K562 (cell line): ENCODE results near the gene PNISR. TPM values are rescaled to one million over a fixed set of nuclear protein-coding genes. Genes with fewer than 3 reads are reported as not detected.
"Not testable (repeated sequence)": the region's sequence is repeated elsewhere in the genome, so short reads cannot be mapped to it uniquely, and the experiment has no call there.

Experiments used
- ATAC-seq: fragments of 200-7000 bp; cut with Tn5 transposase; 3 replicates; pipeline ENCODE4 v1.9.1; 2020; ENCODE audit warnings: moderate library complexity
- BruUV-seq: library from RNA; stranded (reverse); fragments of 400-500 nt; replicated peaks from 2 replicates; lab custom pipeline; 2021; lab: Mats Ljungman, UMichigan
- CTCF ChIA-PET: fragments of 300-600 bp; formaldehyde crosslinking; extraction: SDS; loops from one replicate; lab custom pipeline; 2021; ENCODE audit warnings: low intra/inter-chr PET ratio; lab: Yijun Ruan, JAX
- POLR2A ChIA-PET: fragments of 300-600, 350-650 bp; sonication (Branson Sonifier 250); formaldehyde crosslinking; extraction: SDS; loops from one replicate; lab custom pipeline; 2021; ENCODE audit warnings: antibody characterized with exemption, inconsistent platforms; lab: Yijun Ruan, JAX
- DNase-seq, 4 experiments: peaks; one replicate each; pipeline versions ENCODE4 v3.0.0 to v3.0.0-alpha.2; 2011 to 2018; ENCODE audit warnings: low spot score in 3 of 4, mixed read lengths in 3 of 4; ENCODE audit errors: extremely low read depth in 1 of 4
- FAIRE-seq: peaks from 2 replicates; lab custom pipeline; 2011; peaks lifted over from hg19 to GRCh38; lab: Jason Lieb, UNC
- H2AFZ ChIP-seq: 2 replicates; pipeline ENCODE4 v1.6.0; 2011; ENCODE audit warnings: low read depth, low read length, control low read depth, inconsistent platforms
- H3K27ac ChIP-seq: fragments of 200-600 bp; 3 replicates; pipeline ENCODE4 v1.8.0; 2011; ENCODE audit warnings: low read depth, mild to moderate bottlenecking, control low read depth, inconsistent platforms, low read length, moderate library complexity, mixed read lengths; ENCODE audit errors: extremely low read depth
- H3K27me3 ChIP-seq, 2 experiments: fragments of 300-600 bp in 1 of 2; 2 replicates in 1 of 2; 3 replicates in 1 of 2; pipeline versions ENCODE4 v1.6.0 to v1.8.0; 2011; ENCODE audit warnings: inconsistent platforms in 2 of 2, low read length in 2 of 2, mild to moderate bottlenecking in 1 of 2, mixed read lengths in 1 of 2, moderate library complexity in 1 of 2; ENCODE audit not compliant: control insufficient read depth in 2 of 2, insufficient read depth in 2 of 2
- H3K36me3 ChIP-seq: fragments of 300-600 bp; 3 replicates; pipeline ENCODE4 v1.8.0; 2011; ENCODE audit warnings: mild to moderate bottlenecking, low read length, inconsistent platforms; ENCODE audit not compliant: control insufficient read depth, insufficient read depth
- H3K4me1 ChIP-seq, 2 experiments: fragments of 200-600 bp in 1 of 2; replicated peaks in 1 of 2; 2 replicates in 1 of 2; 3 replicates in 1 of 2; pipeline versions ENCODE4 v1.5.1 to v1.8.0; 2011; ENCODE audit warnings: inconsistent platforms in 2 of 2, low read length in 2 of 2, mild to moderate bottlenecking in 1 of 2, mixed read lengths in 1 of 2, moderate library complexity in 1 of 2; ENCODE audit not compliant: control insufficient read depth in 2 of 2, insufficient read depth in 2 of 2
- H3K4me2 ChIP-seq: 2 replicates; pipeline ENCODE4 v1.6.1; 2011; ENCODE audit warnings: low read length, control low read depth, inconsistent platforms, mixed read lengths; ENCODE audit not compliant: insufficient read depth
- H3K4me3 ChIP-seq: fragments of 200-600 bp; sonication (generic), shearing (Covaris generic); 2 replicates; pipeline ENCODE4 v1.5.1; 2016; ENCODE audit warnings: control low read depth, inconsistent platforms
- H3K79me2 ChIP-seq: fragments of 200-600 bp; 3 replicates; pipeline ENCODE4 v1.8.0; 2011; ENCODE audit warnings: low read length, inconsistent platforms; ENCODE audit not compliant: control insufficient read depth, insufficient read depth
- H3K9ac ChIP-seq, 2 experiments: 2 replicates each; pipeline versions ENCODE4 v1.6.0 to v1.6.1; 2011; ENCODE audit warnings: low read depth in 2 of 2, low read length in 2 of 2, control low read depth in 1 of 2, inconsistent platforms in 1 of 2, mild to moderate bottlenecking in 1 of 2, mixed read lengths in 1 of 2; ENCODE audit not compliant: insufficient read depth in 1 of 2
- H3K9me1 ChIP-seq: one replicate; pipeline ENCODE4 v1.6.0; 2011; ENCODE audit warnings: inconsistent platforms, mild to moderate bottlenecking, low read length, moderate library complexity; ENCODE audit not compliant: control insufficient read depth, insufficient read depth
- H3K9me3 ChIP-seq: replicated peaks from 2 replicates; pipeline ENCODE4 v1.5.1; 2011; ENCODE audit warnings: low read depth, low read length, inconsistent platforms; ENCODE audit not compliant: control insufficient read depth, insufficient read depth
- H4K20me1 ChIP-seq: replicated peaks from 2 replicates; pipeline ENCODE4 v1.6.1; 2011; ENCODE audit warnings: low read length, inconsistent platforms, mixed read lengths; ENCODE audit not compliant: control insufficient read depth, insufficient read depth
- CAMTA2 ChIP-seq: fragments of 250-450 bp; sonication (Bioruptor Pico); conservative IDR thresholded peaks from 2 replicates; pipeline ENCODE4 v1.5.1; 2022
- CBX8 ChIP-seq: fragments of 200-600 bp; sonication (generic); IDR thresholded peaks from 2 replicates; pipeline ENCODE4 v1.6.1; 2012; ENCODE audit warnings: borderline replicate concordance, mixed run types, low read depth, mild to moderate bottlenecking, moderate library complexity, mixed read lengths, low read length, control low read depth, inconsistent platforms; ENCODE audit not compliant: poor library complexity, severe bottlenecking; ENCODE audit errors: extremely low read depth
- CLOCK ChIP-seq: fragments of 250-450 bp; sonication (Bioruptor Pico); IDR thresholded peaks from 2 replicates; pipeline ENCODE4 v1.4.0; 2020; ENCODE audit warnings: mild to moderate bottlenecking, moderate library complexity, borderline replicate concordance
- GTF2E2 ChIP-seq: fragments of 200-800 bp; sonication (Bioruptor generic); IDR thresholded peaks from 2 replicates; pipeline ENCODE4 v1.6.1; 2016; ENCODE audit warnings: missing genetic modification characterization, missing compliant biosample characterization
- HSF4 ChIP-seq: fragments of 250-450 bp; sonication (Bioruptor Pico); IDR thresholded peaks from 2 replicates; pipeline ENCODE4 v2.1.2; 2022; ENCODE audit warnings: mild to moderate bottlenecking, moderate library complexity, borderline replicate concordance
- RAD21 ChIP-seq, 2 experiments: fragments of 250-450 bp in 1 of 2; fragments of 450-650 bp in 1 of 2; sonication (Bioruptor Pico) in 1 of 2; formaldehyde crosslinking in 1 of 2; IDR thresholded peaks in 1 of 2; conservative IDR thresholded peaks in 1 of 2; 2 replicates each; pipeline versions ENCODE4 v1.4.0 to v1.8.0; 2020 to 2022; ENCODE audit warnings: mild to moderate bottlenecking in 2 of 2, moderate library complexity in 1 of 2
- U2AF2 ChIP-seq: fragments of 200-400 bp; formaldehyde crosslinking; optimal IDR thresholded peaks from 2 replicates; pipeline ENCODE3; 2017; ENCODE audit warnings: low read depth, mild to moderate bottlenecking, low read length
- ZNF146 ChIP-seq: IDR thresholded peaks from one replicate; pipeline ENCODE4 v1.6.1; 2018; ENCODE audit warnings: missing compliant biosample characterization; ENCODE audit not compliant: unreplicated experiment
- ZNF212 ChIP-seq: fragments of 450-650 bp; formaldehyde crosslinking; IDR thresholded peaks from 2 replicates; pipeline ENCODE4 v1.4.0; 2020; ENCODE audit warnings: mild to moderate bottlenecking
- WGBS: fragments of 100-300 bp; shearing (Covaris generic); methylation state at CpG from one replicate; pipeline ENCODE4 v1.1.6; 2016; ENCODE audit warnings: low coverage, mixed read lengths; ENCODE audit not compliant: insufficient coverage; ENCODE audit errors: missing lambda C conversion rate; 5-methylcytosine and 5-hydroxymethylcytosine counted together
- in situ Hi-C: fragments of 300-500 bp; cut with MboI; formaldehyde crosslinking; loops from 4 replicates; pipeline ENCODE4 v1.15.0; 2018; ENCODE audit warnings: inconsistent platforms, mixed read lengths
- intact Hi-C: fragments of 100-400 bp; cut with micrococcal nuclease; formaldehyde crosslinking; loops from 2 replicates; pipeline ENCODE4 v1.14.2; 2022
- polyA plus RNA-seq, 8 experiments: library from polyadenylated mRNA; depleted of rRNA in 4 of 8; stranded (reverse) in 5 of 8; unstranded in 3 of 8; fragments of >200 nt; fragmentation: Nextera tagmentation in 2 of 8; fragmentation: Illumina TruSeq in 1 of 8; extraction: Ambion mirVana in 2 of 8; extraction: Trizol in 1 of 8; gene quantifications; 2 replicates each; pipeline versions ENCODE4 v1.2.1 to v1.2.3, GENCODE V29; 2011 to 2014; ENCODE audit warnings: inconsistent platforms in 1 of 8, missing spikeins in 1 of 8
- total RNA-seq, 7 experiments: library from RNA; depleted of rRNA in 6 of 7; stranded (reverse); fragments of >200 nt in 6 of 7; fragmentation: Illumina TruSeq in 2 of 7; extraction: Trizol in 2 of 7; gene quantifications; 2 replicates each; pipeline versions ENCODE4 v1.2.1 to v1.2.3, GENCODE V29; 2011 to 2021; ENCODE audit warnings: low replicate concordance in 1 of 7

PNISR gene
- total and polyA plus RNA-seq, 9 of the 15 experiments (the other 6 are each of a cell fraction or from before 2014, with no cell fraction given) = 97.4 to 206 (median 131) TPM

DNA sequence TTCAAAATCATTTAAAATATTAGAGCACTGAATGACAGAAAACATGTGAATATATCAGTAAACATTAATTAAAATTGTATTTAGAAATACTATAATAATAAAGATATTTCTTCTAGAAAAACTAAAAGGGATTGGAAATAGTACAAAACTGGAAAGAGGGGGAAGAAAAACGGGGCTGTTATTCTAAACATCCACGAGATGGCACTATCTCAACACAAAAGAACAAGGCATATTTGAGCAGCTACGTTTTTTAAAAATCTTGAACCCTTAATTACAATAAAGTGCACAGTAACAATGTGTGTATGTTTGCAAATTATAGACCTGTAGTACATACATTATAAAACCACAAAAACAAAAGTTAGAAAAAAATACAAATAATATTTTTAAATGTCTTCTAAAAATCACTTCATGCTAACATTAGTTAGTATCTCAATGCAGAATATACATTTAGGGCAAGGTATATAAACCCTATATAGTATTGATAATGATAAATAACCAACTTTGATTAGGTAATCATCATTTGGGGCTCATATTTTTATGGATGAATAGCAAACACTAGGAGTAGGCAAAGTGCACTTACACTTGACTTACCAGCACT lies 42.5 kb upstream of the PNISR start (continued):
- TF ChIP-seq HSF4 (CRISPR knock-in tag) = no peak
- TF ChIP-seq, all 486 proteins: peak for 5

DNA sequence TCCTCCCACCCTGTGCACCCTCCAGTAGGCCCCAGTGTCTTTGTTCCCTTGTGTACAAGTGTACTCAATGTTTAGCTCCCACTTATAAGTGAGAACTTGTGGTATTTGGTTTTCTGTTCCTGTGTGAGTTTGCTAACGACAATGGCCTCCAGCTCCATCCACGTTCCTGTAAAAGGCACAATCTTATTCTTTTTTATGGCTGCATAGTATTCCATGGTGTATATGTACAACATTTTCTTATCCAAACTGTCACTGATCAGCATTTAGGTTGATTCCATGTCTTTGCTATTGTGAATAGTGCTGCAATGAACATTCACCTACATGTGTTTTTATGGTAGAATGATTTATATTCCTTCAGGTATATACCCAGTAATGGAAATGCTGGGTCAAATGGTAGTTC lies 34.0 kb upstream of the PNISR start:
- H3K4me3 ChIP-seq, H3K9ac ChIP-seq, H3K27ac ChIP-seq, POLR2A ChIA-PET, H3K4me1 ChIP-seq, ATAC-seq, BruUV-seq, CTCF ChIA-PET, H4K20me1 ChIP-seq, H3K79me2 ChIP-seq, H3K9me1 ChIP-seq, in situ Hi-C loops, H3K4me2 ChIP-seq, H3K9me3 ChIP-seq, intact Hi-C loops, FAIRE-seq, H2AFZ ChIP-seq, H3K27me3 ChIP-seq, DNase-seq: not testable (repeated sequence)
- WGBS = 95% methylated on average over 2 of the region's 2 CpGs
- peak; percentile 81 for TF ChIP-seq ZNF146 (CRISPR knock-in tag)
- H3K36me3 ChIP-seq = peaks cover 26% of the 10 kb centered on the region; the same call in 1 of the 3 replicates

- Histone ChIP-seq H3K4me2 (no peak overlapping the region), H3K36me3 (peaks cover 25% of the 10 kb centered on the region; the same call in 1 of the 3 replicates), H3K9me3 (no peaks in the 10 kb centered on the region), H3K27ac (no peak overlapping the region), H3K4me3 (no peak overlapping the region), H3K9me1 (no peaks in the 10 kb centered on the region), H3K79me2 (no peaks in the 10 kb centered on the region), H3K9ac (no peak overlapping the region), H4K20me1 (no peaks in the 10 kb centered on the region), H3K4me1 (no peaks in the 10 kb centered on the region), H2AFZ (no peak overlapping the region), H3K27me3 (no peaks in the 10 kb centered on the region)
- FAIRE-seq = peak; percentile 6
- intact Hi-C loops = no loop called here
- ATAC-seq = peak; percentile 84
- CTCF ChIA-PET = no interaction called here
- no TSS peak for BruUV-seq
- WGBS = 62% methylated on average over 2 of the region's 2 CpGs
- DNase-seq = peak; percentile 11 to 57 (median 15)
- in situ Hi-C loops = no loop called here
- POLR2A ChIA-PET = no interaction called here
- TF ChIP-seq U2AF2 (no peak), ZNF212 (CRISPR knock-in tag) (no peak), CBX8 (no peak), CLOCK (CRISPR knock-in tag) (no peak), RAD21 (CRISPR knock-in tag; conservative IDR thresholded peaks at IDR 0.05 in 1 of 2, IDR thresholded peaks at IDR 0.05 in 1 of 2) (peak in 1 of 2 experiments; percentile 26; a peak in 2 of 4 replicates), CAMTA2 (CRISPR knock-in tag) (no peak), GTF2E2 (tag) (no peak)
These were observed 33.2 kb upstream of the PNISR start for GRCh38 chr6:99458319-99458718.
